ENCODE results near the gene UIMC1.

The UIMC1 gene

DNA sequence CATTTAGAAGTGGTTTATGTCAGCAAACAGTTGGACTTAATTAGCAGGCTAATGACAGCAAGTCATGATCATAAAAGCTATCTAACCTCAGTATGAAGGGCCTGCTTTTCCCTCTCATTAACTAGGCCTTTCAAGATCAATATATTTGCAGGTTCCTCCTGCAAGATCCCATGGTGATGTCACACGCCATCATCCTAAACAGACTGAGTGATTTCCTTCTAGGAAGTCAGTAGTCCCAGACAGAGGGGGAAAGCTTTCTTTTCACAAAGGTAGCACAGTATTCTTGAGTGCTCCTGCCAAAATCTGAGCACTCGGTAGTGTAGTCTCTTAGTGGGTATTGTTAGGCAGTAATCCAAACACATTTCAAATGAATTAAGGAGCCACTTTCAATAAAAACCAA is 52.5 kb downstream of the UIMC1 start:
- DNase-seq (ENCODE audit: low spot score) = no peak

DNA sequence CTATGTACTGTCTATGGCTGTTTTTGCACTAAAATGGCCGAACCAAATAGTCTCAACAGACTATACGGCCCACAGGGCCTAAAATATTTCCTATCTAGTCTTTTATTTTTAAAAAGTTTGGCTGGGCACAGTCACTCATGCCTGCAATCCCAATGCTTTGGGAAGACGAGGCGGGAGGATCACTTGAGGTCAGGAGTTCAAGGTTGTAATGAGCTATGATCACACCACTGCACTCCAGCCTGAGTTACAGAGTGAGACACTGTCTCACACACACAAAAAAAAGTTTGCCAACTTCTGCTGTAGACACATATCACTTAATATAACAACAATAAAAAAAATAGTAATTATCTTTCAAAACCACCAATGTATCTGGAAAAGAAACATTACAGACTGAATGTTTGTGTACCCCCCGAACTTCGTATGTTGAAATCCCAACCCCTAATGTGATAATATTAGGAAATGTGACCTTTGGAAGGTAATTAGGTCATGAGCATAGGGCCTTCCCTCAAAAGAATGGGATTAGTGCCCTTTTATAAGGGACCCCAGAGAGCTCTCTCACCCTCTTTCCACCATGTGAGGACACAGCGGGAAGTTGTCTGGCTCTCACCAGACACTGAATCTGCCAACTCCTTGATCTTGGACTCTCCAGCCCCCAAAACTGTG is 53.9 kb downstream of the UIMC1 start:
- DNase-seq (ENCODE audit: low spot score) = no peak

DNA sequence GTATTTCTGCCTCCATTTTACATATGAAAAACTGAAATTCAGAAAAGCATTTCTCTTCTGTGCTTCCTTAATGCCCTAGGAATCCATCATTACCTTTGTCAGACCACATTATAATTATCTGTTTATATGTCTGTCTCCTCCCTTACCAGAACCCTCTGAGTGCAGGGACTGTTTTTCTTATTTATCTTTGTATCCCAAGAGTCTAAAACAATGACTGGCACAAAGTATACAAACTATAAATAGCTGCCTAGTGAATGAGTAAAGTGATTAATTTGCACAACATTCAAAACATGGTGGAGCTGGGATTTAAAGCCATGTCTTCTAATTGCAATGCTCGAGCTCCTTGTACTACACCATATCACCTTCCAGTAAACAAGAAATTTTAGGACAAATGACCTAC is 58.1 kb downstream of the UIMC1 start:
- DNase-seq (ENCODE audit: low spot score) = no peak

- no peak for DNase-seq (ENCODE audit: low spot score)
Observed at GRCh38 chr5:176947847-176948246, 58.7 kb downstream of the UIMC1 start.

DNA sequence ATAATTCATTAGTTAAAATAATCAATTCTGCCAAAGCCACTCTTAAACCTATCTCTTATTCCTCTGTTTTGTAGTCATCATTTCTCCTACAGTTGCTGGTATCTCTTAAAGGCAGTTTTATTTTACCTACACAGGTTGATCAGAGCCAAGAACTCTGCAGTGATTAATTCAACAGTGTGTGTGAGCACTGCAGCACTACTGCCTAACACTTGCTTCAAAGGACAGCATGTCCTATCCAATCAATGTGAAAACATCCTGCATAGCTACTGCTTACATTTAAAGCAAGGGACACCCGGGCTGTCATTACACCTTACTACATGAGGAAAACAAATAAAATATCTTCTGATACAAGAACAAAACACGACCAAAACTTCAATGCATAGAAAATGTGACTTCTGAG is 62.3 kb downstream of the UIMC1 start:
- DNase-seq (ENCODE audit: low spot score) = no peak

- no peak for DNase-seq (ENCODE audit: low spot score)
Observed at GRCh38 chr5:176943816-176944215, 62.8 kb downstream of the UIMC1 start.

DNA sequence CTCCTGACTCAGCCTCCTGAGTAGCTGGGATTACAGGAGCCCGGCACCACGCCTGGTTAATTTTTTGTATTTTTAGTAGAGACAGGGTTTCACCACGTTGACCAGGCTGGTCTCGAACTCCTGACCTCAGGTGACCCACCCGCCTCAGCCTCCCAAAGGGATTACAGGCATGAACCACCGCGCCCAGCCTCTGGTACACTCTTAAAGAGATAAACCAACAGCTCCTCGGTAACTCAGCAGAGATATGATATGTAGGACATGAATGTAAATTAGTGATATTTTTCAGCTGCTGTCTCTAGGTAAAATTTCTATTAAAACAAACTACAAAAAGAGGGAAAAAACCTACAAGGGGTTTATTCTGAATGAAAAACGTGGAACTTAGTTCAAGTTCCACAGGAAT is 64.6 kb downstream of the UIMC1 start:
- no peak for DNase-seq (ENCODE audit: low spot score)

DNA sequence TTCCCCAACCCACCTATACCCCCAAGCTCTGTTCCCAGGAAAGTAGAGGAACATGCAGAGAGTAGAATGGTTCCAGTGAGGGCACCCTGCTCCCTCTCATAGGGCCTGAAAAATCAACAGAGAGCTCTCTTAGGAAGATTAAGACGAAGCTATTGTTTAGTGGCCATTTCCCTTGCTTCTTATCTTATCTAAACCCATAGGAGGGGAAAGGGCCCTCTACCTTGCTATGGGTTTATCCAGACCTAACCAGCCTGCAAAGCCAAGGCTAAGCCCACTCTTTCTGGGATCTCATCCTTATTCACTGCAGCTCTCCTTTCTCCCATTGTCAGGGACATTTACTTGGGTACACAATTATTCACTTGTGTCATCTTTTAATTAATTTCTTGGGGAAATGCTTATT is 68.1 kb downstream of the UIMC1 start:
- no peak for DNase-seq (ENCODE audit: low spot score)

DNA sequence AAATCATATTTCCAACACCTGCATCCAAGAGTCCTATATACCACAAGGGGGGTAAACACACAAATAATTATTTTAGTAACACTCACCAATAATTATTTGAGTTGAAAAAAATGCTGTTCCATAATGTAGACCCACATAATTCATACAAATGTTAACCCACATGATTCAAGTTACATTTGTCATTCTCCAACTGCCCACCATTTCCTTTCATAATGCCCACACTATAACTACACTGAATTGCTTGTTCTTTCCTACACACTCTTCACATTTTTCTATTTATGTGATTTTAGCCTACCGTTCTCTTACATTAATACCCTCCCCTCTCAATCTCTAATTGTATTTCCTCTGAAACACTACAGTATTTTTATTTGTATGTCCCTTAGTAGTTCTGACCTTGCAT is 71.6 kb downstream of the UIMC1 start:
- no peak for DNase-seq (ENCODE audit: low spot score)

- no peak for DNase-seq (ENCODE audit: low spot score)
Observed at GRCh38 chr5:176934309-176934930, 72.2 kb downstream of the UIMC1 start.

DNA sequence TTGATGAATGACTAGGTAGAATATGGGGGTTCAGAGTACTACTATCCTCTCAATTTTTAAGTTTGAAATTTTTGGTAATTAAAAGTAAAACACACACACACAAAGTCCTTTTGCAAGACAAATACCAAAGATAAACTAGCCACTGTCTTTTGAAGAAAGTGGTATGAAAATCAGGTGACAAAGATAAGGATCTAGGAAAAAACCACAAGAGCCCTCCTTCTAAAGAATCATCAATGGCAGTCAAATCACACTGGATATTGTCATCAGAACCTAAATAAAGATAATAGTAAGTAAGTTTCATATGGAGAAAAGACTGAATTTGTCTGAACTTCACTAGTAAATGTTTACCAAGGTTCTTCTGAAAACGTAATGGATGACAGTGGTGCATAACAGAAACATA is 76.9 kb downstream of the UIMC1 start:
- no peak for DNase-seq (ENCODE audit: low spot score)

DNA sequence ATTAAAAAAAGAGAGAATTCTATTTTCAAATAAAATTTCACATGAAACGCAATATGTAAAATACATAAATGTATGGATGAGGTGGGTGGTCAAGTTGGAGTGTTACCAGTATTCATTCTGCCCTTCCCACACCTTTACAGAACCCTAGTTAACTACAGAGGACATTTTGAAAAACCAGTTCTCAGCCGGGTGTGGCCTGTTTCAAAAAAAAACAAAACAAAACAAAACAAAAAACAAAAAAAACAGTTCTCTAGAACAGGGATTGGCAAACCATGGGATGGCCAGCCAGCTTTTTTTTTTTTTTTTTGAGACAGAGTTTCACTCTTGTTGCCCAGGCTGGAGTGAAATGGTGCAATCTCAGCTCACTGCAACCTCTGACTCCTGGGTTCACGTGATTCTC is 79.0 kb downstream of the UIMC1 start:
- no peak for DNase-seq (ENCODE audit: low spot score)

GRCh38 chr5:176922817-176923216 is 83.8 kb downstream of the UIMC1 start:
- no peak for DNase-seq (ENCODE audit: low spot score)

GRCh38 chr5:176921714-176922113 is 84.9 kb downstream of the UIMC1 start:
- no peak for DNase-seq (ENCODE audit: low spot score)

DNA sequence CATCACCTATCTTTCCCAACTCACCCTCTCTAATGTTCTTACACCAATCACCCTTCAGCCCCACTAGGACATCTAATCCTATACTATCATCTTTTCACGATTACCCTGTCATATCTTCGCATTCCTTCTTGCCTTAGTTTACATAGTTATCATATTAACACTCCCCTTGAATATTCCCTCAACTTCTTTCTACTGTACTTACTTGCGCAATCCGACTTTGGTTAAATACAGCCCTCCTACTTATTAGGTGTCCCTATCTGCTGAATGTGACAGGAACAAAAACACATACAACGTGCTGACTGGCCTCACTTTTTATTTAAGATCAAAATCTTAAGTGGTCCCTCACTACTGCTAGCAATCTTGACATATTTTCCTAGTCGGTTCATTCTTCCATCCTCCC is 88.0 kb downstream of the UIMC1 start:
- no peak for DNase-seq (ENCODE audit: low spot score)

- DNase-seq (ENCODE audit: low spot score) = no peak
Observed at GRCh38 chr5:176916337-176916736, 90.2 kb downstream of the UIMC1 start.

GRCh38 chr5:176915906-176916305 is 90.7 kb downstream of the UIMC1 start:
- DNase-seq (ENCODE audit: low spot score) = no peak

GRCh38 chr5:176912115-176912514 is 94.5 kb downstream of the UIMC1 start:
- DNase-seq (ENCODE audit: low spot score) = no peak

GRCh38 chr5:176908675-176909368 is 97.8 kb downstream of the UIMC1 start:
- DNase-seq (ENCODE audit: low spot score) = no peak

GRCh38 chr5:176906796-176907195 is 99.8 kb downstream of the UIMC1 start:
- no peak for DNase-seq (ENCODE audit: low spot score)

- no peak for DNase-seq (ENCODE audit: low spot score)
Observed at GRCh38 chr5:176906126-176906525, 100.5 kb downstream of the UIMC1 start.

DNA sequence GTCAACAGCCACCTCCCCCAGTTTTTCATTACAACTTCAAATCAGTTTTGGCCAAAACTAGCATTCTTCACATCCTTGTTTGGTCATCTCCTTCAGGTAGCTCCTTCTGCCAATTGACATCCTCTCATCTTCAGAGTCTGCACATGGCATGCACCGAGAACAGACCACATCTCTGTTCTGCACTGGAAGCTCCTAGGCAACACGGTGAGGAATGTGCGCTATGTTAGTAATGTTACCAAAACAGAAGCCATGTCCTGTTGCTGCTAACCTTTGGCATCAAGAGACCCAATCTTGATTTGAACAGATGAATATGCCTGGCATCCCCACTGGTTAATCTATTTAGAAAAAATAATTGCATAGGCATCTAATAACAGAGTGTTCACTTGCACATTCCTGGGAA is 102.3 kb downstream of the UIMC1 start:
- DNase-seq (ENCODE audit: low spot score) = no peak

- no peak for DNase-seq (ENCODE audit: low spot score)
Observed at GRCh38 chr5:176902911-176903664, 103.5 kb downstream of the UIMC1 start.
